Glomerular endothelial cell (primary cell): ENCODE measurements around the gene C1orf105. TPM values are rescaled to one million over a fixed set of nuclear protein-coding genes. Genes with fewer than 3 reads are reported as not detected.

ENCODE experiments used
- DNase-seq: peaks from one replicate; pipeline ENCODE4 v3.0.0-alpha.2; 2011; ENCODE audit warnings: low read depth, low spot score; ENCODE audit errors: extremely low read depth
- total RNA-seq: library from RNA; depleted of rRNA; stranded (reverse); fragments of >200 nt; gene quantifications from 2 replicates; pipeline ENCODE4 v1.2.3, GENCODE V29; 2015

C1orf105 gene
- total RNA-seq, 1 donor from 2014 or later: not detected

GRCh38 chr1:172395576-172395975, 24.9 kb upstream of the C1orf105 start:
- no peak for DNase-seq

GRCh38 chr1:172397221-172397620, 23.3 kb upstream of the C1orf105 start:
- DNase-seq: no peak

GRCh38 chr1:172397633-172398032, 22.9 kb upstream of the C1orf105 start:
- no peak for DNase-seq

GRCh38 chr1:172398193-172398592, 22.3 kb upstream of the C1orf105 start:
- no peak for DNase-seq

DNA sequence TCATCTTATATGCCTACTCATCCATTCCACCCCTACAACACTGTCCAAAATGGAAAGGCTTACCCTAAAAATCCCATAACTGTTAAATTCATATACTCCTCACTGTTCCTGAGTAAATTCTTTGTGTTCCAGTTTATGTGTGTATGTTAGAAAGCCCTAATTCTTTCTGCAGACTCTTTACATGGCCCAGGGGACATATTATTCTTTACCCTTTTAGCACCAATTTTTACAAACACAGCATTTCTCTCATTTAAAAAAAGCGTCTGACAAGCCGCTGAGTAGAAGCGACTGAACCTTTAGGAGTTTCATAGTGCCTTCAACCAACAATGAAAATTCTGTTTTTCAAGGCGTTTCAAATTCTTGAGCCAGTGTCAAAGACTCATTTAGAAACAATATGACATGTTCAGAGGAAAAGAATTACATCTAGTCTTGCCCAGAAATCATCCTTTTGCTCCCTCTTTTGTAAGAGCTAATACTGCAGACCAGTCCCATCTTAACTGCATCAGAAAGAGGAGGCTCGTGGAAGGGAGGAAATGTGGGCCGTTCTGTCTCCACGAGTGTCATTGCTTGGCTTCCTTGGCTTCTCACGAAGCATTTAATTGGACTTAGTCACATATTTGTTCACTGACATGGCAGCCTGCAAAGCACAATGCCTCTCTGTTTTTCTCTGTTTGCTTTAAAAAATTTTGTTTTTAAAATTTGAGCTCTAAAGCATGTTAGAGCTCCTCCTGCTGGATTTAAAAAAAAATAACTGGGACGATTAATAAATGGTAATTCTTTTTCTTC, 21.3 kb upstream of the C1orf105 start:
- DNase-seq: peak; percentile 64

- DNase-seq: no peak
Observed at GRCh38 chr1:172399756-172400721, 20.4 kb upstream of the C1orf105 start.

- DNase-seq: no peak
Observed at GRCh38 chr1:172400722-172401105, 19.8 kb upstream of the C1orf105 start.

DNA sequence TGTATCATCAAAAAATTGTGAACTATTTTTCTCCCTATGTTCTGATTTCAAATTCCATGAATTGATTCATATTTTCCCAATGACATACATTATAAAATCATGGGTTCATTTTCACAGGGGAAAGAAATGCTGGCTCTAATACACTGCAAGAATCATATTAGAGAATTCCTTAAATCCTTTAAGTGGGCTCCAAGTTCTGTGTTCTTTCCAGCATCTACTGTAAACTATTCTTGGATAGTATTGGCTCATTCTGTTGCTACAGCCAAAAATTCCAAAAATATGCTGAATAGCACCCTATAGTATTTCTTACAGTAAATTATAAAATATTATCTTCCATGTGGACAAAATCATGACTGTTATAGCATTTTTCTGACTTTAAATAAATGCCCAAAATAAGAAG, 19.0 kb upstream of the C1orf105 start:
- DNase-seq: no peak

DNA sequence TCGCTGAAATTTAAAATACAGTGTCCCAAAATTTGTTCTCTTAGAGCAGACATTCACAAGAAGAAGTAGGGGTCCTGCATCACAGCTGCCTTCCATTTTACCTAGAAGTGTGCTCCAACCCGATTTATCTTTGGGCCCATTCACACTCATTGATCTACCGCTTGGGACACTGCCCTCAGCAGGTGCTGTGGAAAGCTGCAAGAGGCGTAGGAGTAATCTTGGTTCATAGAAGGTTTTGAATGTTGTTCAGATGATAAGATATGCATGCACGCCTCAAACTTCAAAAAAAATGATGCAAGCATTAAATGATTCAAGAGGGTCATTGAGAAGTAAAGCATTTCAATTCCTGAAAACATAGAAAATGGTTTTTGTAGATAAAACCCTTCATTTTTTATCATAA, 18.6 kb upstream of the C1orf105 start:
- no peak for DNase-seq

- DNase-seq: no peak
Observed at GRCh38 chr1:172402878-172403569, 17.5 kb upstream of the C1orf105 start.

- no peak for DNase-seq
Observed at GRCh38 chr1:172404121-172404520, 16.4 kb upstream of the C1orf105 start.

- DNase-seq: no peak
Observed at GRCh38 chr1:172405912-172406311, 14.6 kb upstream of the C1orf105 start.

DNA sequence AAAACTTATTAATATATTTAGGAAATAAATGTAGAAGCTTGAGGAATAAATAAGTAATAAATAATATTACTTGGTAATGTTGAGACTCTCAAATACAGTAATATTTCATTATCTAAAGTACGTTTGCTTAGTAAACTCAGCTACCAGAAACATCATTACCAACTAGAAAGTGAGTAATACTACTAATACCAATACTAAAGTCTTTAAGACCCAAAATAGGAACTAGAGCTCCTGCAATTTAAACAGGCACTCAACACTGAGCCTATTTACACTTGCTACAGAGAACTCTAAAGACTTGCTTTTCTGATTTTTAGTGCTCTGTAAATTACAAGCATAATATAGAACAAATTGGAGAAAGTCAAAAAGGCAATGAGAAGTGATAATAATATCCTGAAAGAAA, 13.5 kb upstream of the C1orf105 start:
- no peak for DNase-seq

DNA sequence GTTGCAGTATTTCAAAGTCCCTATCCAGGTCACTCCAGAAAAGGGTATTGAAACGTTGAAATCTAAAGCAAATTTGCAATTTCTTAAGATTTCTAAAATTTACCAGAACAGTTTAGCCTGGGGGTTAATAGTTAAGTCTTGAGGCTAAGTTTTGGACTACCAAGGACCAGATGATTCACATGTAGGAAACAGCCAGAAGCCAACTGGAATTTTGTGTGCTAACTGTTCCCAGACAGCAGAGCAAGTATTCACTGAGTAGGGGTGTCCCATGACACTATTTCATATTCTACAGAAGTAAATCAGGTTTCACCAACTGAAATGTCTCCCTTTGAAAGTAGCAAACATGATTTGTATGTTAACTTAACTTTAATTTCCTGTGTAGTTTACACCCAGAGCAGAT, 11.5 kb upstream of the C1orf105 start:
- no peak for DNase-seq

DNA sequence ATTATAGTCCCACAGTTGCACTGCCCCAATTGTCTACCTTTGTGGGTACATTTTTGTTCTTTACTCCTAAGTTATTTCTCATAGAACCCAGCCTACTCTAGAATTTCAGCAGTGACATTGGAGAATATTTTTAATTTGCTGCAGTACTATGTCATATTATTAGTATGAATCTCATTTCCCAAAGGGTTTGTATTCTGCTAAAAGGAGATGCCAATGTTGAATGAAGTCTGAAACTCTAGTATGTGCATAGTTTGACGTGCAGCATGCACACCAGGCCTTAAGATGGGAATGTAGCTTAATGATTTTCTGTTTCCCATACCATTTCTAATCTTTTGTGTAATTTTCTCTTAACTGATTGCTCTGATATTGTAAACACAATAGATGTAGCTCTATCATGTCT, 10.5 kb upstream of the C1orf105 start:
- DNase-seq: no peak

DNA sequence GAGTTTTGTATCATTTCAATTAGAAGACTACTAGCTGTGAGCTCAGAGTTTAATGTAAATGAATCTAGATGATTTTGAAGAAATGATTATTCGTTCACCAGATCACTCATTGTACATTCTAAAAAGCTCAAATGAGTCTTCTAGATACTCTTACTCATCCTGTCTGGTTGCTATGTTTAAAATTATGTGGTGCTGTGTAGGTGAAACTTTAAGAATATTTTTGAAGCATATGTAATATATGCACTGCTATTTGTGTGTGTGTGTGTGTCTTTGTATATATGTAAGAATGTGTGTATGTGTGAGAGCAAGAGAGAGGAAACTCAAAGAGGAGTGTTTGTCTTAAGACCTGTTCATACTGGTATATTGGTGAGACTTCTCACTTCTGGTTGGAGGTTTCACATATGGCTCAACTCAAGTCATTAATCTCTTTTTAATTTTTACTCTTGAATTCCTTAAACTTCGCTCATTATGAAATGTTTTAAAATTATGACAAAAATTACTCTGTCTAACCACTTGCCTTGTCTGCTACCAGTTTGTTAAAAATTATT, 8.6 kb upstream of the C1orf105 start:
- DNase-seq: no peak

DNA sequence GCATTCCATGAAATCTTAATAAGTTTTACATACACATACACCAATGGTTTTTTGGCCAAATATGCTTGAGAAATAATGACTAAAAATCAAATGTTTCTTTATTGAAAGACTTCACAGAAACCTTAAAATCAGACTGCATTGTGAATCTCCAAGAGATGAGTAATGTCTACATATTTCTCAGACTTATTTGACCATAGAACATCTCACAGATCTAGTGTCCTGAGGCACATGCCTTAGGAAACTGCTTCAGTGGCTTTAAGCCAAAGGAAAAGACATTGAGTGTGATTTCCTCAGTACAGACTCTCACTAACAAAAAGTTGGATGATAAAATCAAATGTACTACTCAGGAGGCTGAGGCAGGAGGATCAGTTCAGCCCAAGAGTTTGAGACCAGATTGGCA, 6.2 kb upstream of the C1orf105 start:
- DNase-seq: no peak

- no peak for DNase-seq
Observed at GRCh38 chr1:172416496-172417035, 3.9 kb upstream of the C1orf105 start.

- DNase-seq: no peak
Observed at GRCh38 chr1:172417557-172417956, 2.9 kb upstream of the C1orf105 start.

- DNase-seq: no peak
Observed at GRCh38 chr1:172421974-172422604, 1.6 kb downstream of the C1orf105 start.
